SIG-M5 treated with dmso at 0.1 percent for 504 hours (cell line): ENCODE data around the gene MYO5B.
"Not testable (repeated sequence)": the region's sequence is repeated elsewhere in the genome, so short reads cannot be mapped to it uniquely, and the experiment has no call there.

ENCODE experiments used
- DNase-seq: peaks from one replicate; lab custom pipeline; 2025; ENCODE audit not compliant: unreplicated experiment; lab: John Stamatoyannopoulos, UW

MYO5B gene

GRCh38 chr18:50194631-50195532, at the start of gene MYO5B:
Gene MYO5B (minus strand): TSS chr18:50195147. CDS start chr18:50194793, 354 bp downstream.
- DNase-seq, result peak; percentile 41

- DNase-seq, result not testable (repeated sequence)
Observed at GRCh38 chr18:50241768-50242167, 46.8 kb upstream of the MYO5B start.

- DNase-seq, result no peak
Observed at GRCh38 chr18:50240080-50240563, 45.2 kb upstream of the MYO5B start.

GRCh38 chr18:50232419-50232818, 37.5 kb upstream of the MYO5B start:
- no peak for DNase-seq

GRCh38 chr18:50231621-50232020, 36.7 kb upstream of the MYO5B start:
- DNase-seq, result no peak

DNA sequence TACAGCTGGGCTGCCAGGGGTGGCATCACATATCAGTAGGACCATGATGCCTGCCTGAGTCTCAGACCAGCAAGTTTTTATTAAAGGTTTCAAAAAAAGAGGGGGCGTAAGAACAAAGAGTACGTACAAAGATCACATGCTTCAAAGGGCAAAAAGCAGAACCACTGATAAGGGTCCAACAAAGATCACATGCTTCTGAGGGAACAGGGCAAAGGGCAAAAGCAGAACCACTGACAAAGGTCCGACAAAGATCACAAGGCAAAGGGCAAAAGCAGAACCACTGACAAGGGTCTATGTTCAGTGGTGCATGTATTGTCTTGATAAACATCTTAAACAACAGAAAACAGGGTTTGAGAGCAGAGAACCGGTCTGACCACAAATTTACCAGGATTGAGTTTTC, 25.3 kb upstream of the MYO5B start:
- DNase-seq, result not testable (repeated sequence)

DNA sequence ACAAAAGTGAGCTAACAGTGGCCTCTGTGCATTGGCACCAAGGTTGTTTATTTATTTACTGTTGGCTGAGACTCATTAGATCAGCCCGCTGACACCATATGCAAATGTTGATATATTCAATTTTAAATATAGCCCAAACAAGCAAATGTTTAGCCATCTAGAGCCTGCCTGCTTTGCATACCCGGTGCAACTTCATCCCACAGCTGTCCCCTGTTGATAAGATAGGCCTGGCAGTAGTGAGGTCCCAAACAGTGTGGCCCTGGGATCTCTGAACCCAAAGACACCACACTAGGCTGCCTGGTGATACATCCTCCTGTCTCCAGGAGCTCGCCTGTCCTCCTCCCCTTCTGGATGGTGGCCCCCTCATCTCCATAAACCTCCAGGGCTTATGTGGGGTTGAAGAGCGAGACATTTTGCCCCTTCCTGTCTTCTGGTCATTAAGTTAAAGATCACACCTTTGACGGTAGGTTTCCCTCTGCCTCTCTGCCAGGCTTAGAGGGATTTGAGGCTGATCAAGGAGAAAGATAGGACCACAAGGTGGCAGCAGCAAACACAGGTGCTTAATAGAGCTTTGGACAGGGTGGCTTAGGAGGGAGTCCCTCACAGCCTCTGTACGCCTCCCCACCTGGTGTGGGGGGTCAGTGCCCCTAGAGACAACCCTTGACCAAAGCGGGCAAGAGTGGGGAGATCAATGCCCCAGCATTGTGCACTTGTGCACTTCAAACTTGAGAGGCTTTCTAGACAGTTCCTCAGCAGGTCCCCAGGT, 23.7 kb upstream of the MYO5B start:
- peak; percentile 38 for DNase-seq

DNA sequence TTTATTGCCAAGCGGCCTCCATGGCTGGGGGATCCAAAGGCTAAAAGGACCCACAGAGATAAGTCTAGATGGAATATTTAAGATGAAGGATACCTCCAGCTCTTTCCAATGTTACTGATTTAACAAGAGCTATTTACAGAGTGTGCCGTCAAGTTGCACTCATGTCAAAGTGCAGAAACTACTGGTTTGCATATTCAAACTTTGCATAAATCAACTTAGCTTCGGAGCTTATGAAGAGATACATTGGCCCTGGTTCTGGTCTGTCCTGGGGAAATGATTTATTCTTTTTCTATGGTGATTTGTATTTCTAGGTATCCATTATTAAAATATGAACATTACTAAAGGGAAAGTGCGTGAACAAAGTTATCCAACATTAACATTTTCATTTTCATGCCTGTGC, 14.4 kb upstream of the MYO5B start:
- DNase-seq, result no peak

- no peak for DNase-seq
Observed at GRCh38 chr18:50207722-50208121, 12.8 kb upstream of the MYO5B start.

DNA sequence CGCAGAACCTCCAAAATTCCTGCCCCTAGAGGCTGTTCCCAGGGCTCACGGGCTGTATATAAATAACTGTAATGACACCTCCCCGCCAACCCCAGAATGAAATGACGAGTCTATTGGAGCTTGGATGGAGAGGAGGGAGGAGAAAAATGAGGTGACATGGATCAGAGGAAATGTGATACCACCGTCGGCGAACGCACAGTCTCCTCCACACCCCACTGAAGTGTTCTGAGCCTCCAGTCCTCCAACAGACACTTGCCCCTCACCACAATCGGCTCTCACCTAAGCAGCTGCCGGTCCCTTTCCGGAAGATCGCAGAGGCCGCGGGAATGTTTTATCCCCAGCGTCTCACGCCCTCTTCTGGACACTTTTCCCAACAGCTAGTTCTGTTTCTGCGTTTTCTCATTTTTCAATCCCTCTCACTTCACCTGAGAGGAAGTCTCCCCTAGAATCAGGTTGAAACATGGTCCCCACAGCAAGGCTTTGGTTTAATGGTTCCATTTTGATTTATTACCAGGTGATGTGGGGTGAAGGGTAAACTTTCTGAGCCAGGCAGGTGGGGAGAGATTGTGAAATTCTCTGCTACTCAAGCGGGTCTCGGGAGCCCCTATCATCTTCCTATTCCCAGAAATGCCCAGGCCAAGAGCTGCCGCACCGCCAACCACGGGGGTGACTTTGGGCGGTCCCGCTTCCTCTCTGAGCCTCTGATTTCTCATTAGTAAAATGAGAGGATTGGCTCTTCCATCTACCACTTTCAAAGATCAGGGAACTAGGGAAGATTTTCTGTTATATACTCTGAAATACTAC, 9.1 kb upstream of the MYO5B start:
- peak; percentile 27 for DNase-seq

GRCh38 chr18:50201476-50202018, 6.6 kb upstream of the MYO5B start:
- DNase-seq, result no peak

DNA sequence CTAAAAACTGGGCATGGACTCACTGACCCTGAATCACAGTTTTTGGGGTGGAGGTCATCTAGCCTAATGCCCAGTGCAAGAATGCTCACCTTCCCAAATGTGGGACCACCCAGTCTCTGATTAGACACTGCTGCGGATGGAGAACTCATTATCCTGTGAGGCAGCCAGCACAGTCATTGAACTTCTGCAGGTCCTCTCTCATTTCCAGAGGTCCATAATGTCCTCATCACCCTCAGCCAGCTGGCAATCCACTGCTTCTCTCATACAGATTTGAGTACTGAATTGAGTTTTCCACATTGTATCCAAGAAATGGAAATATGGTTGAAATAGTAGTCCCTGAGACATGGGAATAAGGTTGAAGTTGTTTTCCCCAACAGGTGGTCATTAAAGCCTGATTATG, 5.0 kb upstream of the MYO5B start:
- DNase-seq, result no peak

GRCh38 chr18:50199346-50199855, 4.5 kb upstream of the MYO5B start:
- no peak for DNase-seq

DNA sequence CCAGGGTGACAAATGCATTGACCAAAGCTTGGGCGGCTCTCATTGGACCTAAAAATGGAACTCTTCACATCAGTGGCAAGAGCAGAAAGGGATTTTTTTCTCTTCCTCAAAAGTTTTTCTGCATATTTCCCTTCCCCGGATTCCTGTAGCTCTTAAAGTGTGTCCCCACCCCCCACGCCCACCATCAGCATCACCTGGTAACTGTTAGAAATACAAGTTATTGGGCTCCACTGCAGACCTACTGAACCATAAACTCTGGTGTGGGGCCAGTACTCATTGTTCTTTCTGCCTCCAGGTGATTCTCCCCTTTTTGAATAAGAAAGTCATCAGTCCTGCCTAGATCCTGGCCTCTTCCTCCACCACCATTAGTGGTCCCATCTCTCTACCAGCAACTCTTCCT, 1.3 kb upstream of the MYO5B start:
- DNase-seq, result no peak

GRCh38 chr18:50195689-50196088, 742 bp upstream of the MYO5B start:
- DNase-seq, result no peak

GRCh38 chr18:50193796-50194630, 934 bp downstream of the MYO5B start:
- DNase-seq, result no peak

DNA sequence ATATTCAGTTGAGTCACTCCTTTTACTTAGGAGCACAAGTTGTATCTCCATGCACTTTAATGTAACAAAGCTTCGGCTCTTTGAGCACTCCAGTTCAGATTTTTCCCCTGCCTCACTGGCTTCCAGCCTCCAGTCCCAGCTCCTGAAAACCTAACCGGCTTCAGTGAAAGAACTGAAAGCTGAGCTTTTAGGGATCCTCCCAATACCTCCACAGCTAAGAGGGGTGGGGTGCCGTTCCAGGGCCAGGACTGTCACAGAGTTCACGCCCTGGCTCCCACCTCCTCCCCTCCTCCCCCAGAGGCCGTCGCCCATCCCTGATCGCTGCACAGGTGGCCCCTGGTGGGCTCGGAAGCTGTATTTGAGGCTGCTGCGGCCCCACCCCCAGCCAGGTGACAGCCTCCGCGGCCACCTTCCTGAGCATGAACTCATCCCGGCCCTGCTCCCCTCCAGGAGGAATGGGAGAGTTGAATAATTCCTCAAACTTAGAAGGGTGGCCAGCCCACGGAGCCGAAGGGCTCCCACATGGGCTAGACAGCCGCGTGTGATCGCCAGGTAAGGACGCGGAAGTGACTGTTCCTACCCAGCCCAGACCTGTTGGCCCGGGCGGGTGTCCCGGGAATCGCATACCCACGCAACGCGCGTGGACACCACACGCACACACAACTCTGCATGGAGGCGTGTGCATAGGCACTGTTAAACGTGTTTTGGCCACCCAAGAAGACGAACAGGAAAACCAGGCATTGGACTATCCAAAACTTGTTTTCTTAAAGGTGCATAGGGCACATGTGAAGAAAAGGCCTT, 1.8 kb downstream of the MYO5B start:
- DNase-seq, result no peak

DNA sequence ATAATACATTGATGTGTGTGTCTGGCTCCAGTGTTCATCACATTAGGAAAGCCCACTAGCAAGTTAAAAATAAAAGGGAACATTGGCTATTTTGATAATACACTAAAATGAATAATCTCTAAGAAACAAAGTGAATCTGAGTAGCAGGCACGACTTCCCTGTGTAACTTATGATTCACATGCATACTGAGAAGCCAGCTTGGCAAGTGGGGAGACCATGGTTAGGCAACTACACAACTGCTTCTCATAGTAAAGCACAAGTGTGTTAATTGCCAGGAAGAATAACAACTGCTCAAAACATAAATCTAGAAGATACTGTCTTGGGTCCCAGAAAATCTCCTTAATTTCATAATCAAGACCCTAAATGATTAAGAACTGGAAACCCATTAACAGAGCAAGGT, 4.0 kb downstream of the MYO5B start:
- no peak for DNase-seq

DNA sequence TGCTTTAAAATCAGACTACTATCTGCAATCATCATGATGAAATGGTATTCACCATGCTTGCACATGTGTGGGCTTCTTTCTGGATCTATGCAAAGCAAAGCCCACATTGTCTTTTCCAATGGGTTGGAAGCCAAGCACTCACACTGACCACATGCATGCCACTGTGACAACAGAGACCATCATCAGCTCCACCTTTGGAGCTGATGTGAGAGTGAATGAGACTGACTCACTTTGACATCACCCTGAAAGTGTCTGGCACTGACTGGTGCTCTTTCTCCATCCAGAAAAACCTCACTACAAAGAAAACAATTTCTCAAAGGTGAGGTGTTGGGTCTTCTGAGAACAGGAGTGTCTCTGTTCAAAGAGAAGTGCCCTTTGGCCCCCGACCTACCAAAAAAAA, 4.7 kb downstream of the MYO5B start:
- DNase-seq, result no peak
